ENCODE data around the gene FAM25G. TPM values are rescaled to one million over a fixed set of nuclear protein-coding genes. Genes with fewer than 3 reads are reported as not detected.

The FAM25G gene
- polyA plus RNA-seq, 3 donors = not detected

GRCh38 chr10:47449102-47449978, 42.2 kb downstream of the FAM25G start:
- no peak for DNase-seq

- no peak for DNase-seq
These were observed 43.8 kb downstream of the FAM25G start for GRCh38 chr10:47447705-47448104.

- DNase-seq = no peak
These were observed 44.3 kb downstream of the FAM25G start for GRCh38 chr10:47447209-47447608.

GRCh38 chr10:47445720-47446119, 45.8 kb downstream of the FAM25G start:
- no peak for DNase-seq

GRCh38 chr10:47444047-47444446, 47.5 kb downstream of the FAM25G start:
- DNase-seq = no peak

GRCh38 chr10:47443145-47443544, 48.4 kb downstream of the FAM25G start:
- DNase-seq = no peak

GRCh38 chr10:47442351-47442750, 49.1 kb downstream of the FAM25G start:
- DNase-seq = no peak

- no peak for DNase-seq
These were observed 49.6 kb downstream of the FAM25G start for GRCh38 chr10:47441938-47442337.

GRCh38 chr10:47440207-47440606, 51.3 kb downstream of the FAM25G start:
- no peak for DNase-seq

GRCh38 chr10:47438857-47439474, 52.5 kb downstream of the FAM25G start:
- no peak for DNase-seq

Other genes with a start within 250 kb of the FAM25G start
- gene GDF10, start 191.5 kb downstream of the FAM25G start, polyA plus RNA-seq (ENCODE audit: insufficient read length in 3 of 3) = 1 to 10 TPM; 1.4 to 2.3 (median 1.7) TPM
- gene GDF2, start 169.2 kb downstream of the FAM25G start, polyA plus RNA-seq (ENCODE audit: insufficient read length in 3 of 3) = not detected
- gene RBP3, start 143.3 kb downstream of the FAM25G start, polyA plus RNA-seq (ENCODE audit: insufficient read length in 3 of 3) = under 1 TPM; 0.09 to 0.23 (median 0.13) TPM
- 1 to 10 TPM; 4.8 to 5.7 (median 5.4) TPM for gene ZNF488, start 107.4 kb downstream of the FAM25G start, polyA plus RNA-seq (ENCODE audit: insufficient read length in 3 of 3)
- under 1 TPM; 0.10 to 0.32 (median 0.24) TPM for gene ANXA8, start 7.6 kb downstream of the FAM25G start, polyA plus RNA-seq (ENCODE audit: insufficient read length in 3 of 3)
- gene AGAP9, start 31.9 kb upstream of the FAM25G start, polyA plus RNA-seq (ENCODE audit: insufficient read length in 3 of 3) = 10 to 100 TPM in 2 of 3 donors, 1 to 10 TPM in 1; 8.5 to 63.7 (median 43.6) TPM